ENCODE results near the gene CEBPZOS. TPM values are rescaled to one million over a fixed set of nuclear protein-coding genes. Genes with fewer than 3 reads are reported as not detected.

Gene CEBPZOS
- total RNA-seq, 3 donors from 2014 or later (not counting 1 experiment from before 2014, with no cell fraction given): 30.3 to 37.0 (median 30.9) TPM

DNA sequence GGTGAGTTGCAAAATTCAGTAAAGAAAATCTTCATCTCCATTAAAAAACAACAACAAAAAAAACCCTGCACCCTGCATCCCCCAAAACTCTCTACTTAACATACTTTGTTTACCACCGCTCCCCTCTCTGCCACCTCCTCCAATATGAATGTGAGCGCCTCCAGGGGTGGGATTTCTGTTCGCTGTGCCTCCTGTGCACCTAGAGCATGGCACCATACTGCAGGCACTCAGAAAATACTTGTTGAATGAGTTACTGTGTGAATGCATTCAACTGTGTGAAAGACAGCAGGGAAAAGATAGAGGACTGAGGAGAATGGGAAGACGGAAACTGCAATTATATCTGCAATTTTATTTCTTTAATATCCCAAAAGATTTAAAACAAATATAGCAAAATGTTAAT is 30.6 kb downstream of the CEBPZOS start:
- ATAC-seq (no peak), DNase-seq (no peak)
- no peaks in the 10 kb centered on the region for H3K9me3 ChIP-seq (ENCODE audit: control insufficient read depth, insufficient read depth, low read length)
- TF ChIP-seq, protein P1, sequence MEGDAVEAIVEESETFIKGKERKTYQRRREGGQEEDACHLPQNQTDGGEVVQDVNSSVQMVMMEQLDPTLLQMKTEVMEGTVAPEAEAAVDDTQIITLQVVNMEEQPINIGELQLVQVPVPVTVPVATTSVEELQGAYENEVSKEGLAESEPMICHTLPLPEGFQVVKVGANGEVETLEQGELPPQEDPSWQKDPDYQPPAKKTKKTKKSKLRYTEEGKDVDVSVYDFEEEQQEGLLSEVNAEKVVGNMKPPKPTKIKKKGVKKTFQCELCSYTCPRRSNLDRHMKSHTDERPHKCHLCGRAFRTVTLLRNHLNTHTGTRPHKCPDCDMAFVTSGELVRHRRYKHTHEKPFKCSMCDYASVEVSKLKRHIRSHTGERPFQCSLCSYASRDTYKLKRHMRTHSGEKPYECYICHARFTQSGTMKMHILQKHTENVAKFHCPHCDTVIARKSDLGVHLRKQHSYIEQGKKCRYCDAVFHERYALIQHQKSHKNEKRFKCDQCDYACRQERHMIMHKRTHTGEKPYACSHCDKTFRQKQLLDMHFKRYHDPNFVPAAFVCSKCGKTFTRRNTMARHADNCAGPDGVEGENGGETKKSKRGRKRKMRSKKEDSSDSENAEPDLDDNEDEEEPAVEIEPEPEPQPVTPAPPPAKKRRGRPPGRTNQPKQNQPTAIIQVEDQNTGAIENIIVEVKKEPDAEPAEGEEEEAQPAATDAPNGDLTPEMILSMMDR (IDR thresholded peaks at IDR 0.05): no peak
- peaks cover 12% of the 10 kb centered on the region for H3K4me1 ChIP-seq (ENCODE audit: control insufficient read depth, insufficient read depth, low read length)
- Mint-ChIP-seq H3K27me3 (ENCODE audit: low read depth in 2 of 2) (no peaks in the 10 kb centered on the region), H3K9me3 (no peaks in the 10 kb centered on the region), H3K27ac (no peak overlapping the region), H3K4me3 (no peak overlapping the region), H3K36me3 (peaks cover 12% of the 10 kb centered on the region), H3K4me1 (peaks cover 31 to 33% of the 10 kb centered on the region in 2 donors)
- peaks cover 29% of the 10 kb centered on the region for H3K36me3 ChIP-seq (ENCODE audit: control insufficient read depth, insufficient read depth, low read length)
- H3K27me3 ChIP-seq (ENCODE audit: control insufficient read depth, insufficient read depth, low read length): no peaks in the 10 kb centered on the region
- H3K4me3 ChIP-seq (ENCODE audit: low read length): no peak overlapping the region
- intact Hi-C loops (cut with micrococcal nuclease): no loop called here
- H3K27ac ChIP-seq (ENCODE audit: low read length): no peak overlapping the region
- 100% methylated on average over 3 of the region's 4 CpGs for WGBS (ENCODE audit: insufficient coverage)

DNA sequence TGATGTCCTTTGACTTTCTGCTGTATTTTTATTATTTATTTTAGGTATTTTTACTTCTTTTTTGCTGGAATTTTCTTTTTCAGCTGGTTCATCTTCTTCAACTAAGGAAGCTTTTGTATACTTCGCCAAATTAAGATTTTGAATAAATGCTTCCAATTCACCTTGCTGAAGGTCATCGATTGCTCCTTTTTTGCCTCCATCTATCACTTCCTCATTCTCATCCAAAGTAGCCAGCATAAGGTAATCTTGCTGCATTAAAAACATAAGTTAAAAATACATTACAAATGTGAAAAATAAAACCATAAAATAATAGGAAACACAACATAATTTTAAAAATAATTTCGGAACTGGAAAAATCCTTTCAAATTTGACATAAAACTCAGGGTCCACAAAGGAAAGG is 32.5 kb downstream of the CEBPZOS start:
- H3K9me3 ChIP-seq (ENCODE audit: control insufficient read depth, insufficient read depth, low read length): no peaks in the 10 kb centered on the region
- DNase-seq: no peak
- 98% methylated on average over 3 of the region's 3 CpGs for WGBS (ENCODE audit: insufficient coverage)
- no peaks in the 10 kb centered on the region for H3K27me3 ChIP-seq (ENCODE audit: control insufficient read depth, insufficient read depth, low read length)
- TF ChIP-seq, protein P1 (IDR thresholded peaks at IDR 0.05): no peak
- peaks cover 26 to 30% of the 10 kb centered on the region in 2 donors for H3K4me1 Mint-ChIP-seq
- peaks cover 5% of the 10 kb centered on the region for H3K36me3 Mint-ChIP-seq
- no peaks in the 10 kb centered on the region for H3K27me3 Mint-ChIP-seq (ENCODE audit: low read depth in 2 of 2)
- intact Hi-C loops (cut with micrococcal nuclease): no loop called here
- peaks cover 21% of the 10 kb centered on the region for H3K36me3 ChIP-seq (ENCODE audit: control insufficient read depth, insufficient read depth, low read length)
- no peak overlapping the region for H3K27ac Mint-ChIP-seq
- H3K4me1 ChIP-seq (ENCODE audit: control insufficient read depth, insufficient read depth, low read length): peaks cover 25% of the 10 kb centered on the region
- no peak overlapping the region for H3K4me3 ChIP-seq (ENCODE audit: low read length)
- H3K4me3 Mint-ChIP-seq: no peak overlapping the region
- ATAC-seq: no peak
- no peak overlapping the region for H3K27ac ChIP-seq (ENCODE audit: low read length)
- H3K9me3 Mint-ChIP-seq: no peaks in the 10 kb centered on the region

DNA sequence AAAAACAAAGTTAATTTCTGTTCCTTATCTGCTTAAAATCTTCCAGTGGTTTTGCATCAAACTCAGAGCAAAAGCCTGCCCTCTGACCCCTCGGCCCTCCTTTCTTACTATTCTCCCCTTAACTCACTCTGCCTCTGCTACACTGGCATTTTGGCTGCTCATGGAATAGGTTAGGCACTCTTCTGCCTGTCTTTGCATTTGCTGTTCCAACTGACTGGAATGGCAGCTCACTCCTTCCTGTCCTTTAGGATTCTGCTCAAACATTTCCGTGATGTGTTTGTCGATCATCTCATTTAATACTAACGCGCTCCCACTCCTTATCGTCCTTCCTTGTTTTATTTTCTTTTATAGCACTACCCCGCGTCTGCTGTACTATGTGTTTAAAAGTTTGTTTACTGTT is 34.3 kb downstream of the CEBPZOS start:
- TF ChIP-seq, protein P1 (IDR thresholded peaks at IDR 0.05): no peak
- H3K4me3 ChIP-seq (ENCODE audit: low read length): peak overlapping the region; percentile 91
- Mint-ChIP-seq H3K9me3 (no peaks in the 10 kb centered on the region), H3K27me3 (ENCODE audit: low read depth in 2 of 2) (no peaks in the 10 kb centered on the region), H3K36me3 (peaks cover 5% of the 10 kb centered on the region), H3K4me1 (peaks cover 11 to 20% of the 10 kb centered on the region in 2 donors), H3K27ac (no peak overlapping the region), H3K4me3 (no peak overlapping the region)
- no peaks in the 10 kb centered on the region for H3K9me3 ChIP-seq (ENCODE audit: control insufficient read depth, insufficient read depth, low read length)
- H3K36me3 ChIP-seq (ENCODE audit: control insufficient read depth, insufficient read depth, low read length): peaks cover 21% of the 10 kb centered on the region
- H3K27ac ChIP-seq (ENCODE audit: low read length): peak overlapping the region; percentile 97
- H3K27me3 ChIP-seq (ENCODE audit: control insufficient read depth, insufficient read depth, low read length): no peaks in the 10 kb centered on the region
- intact Hi-C loops (cut with micrococcal nuclease): loop anchor here (2.0 to 10.0 kb wide), 2 partner anchors 94 to 146 kb away; partner anchors contain the start of genes GPATCH11, HEATR5B and PRKD3
- 2% methylated on average over 4 of the region's 8 CpGs for WGBS (ENCODE audit: insufficient coverage)
- peak in 1 of 2 donors; percentile 20 for DNase-seq
- no peak for ATAC-seq
- H3K4me1 ChIP-seq (ENCODE audit: control insufficient read depth, insufficient read depth, low read length): peaks cover 25% of the 10 kb centered on the region

Data from natural killer cell (primary cell).